Measurements from ENCODE around the gene MALRD1. TPM values are rescaled to one million over a fixed set of nuclear protein-coding genes. Genes with fewer than 3 reads are reported as not detected.

Gene MALRD1
- polyA plus RNA-seq, 1 donor: 2.2 TPM

DNA sequence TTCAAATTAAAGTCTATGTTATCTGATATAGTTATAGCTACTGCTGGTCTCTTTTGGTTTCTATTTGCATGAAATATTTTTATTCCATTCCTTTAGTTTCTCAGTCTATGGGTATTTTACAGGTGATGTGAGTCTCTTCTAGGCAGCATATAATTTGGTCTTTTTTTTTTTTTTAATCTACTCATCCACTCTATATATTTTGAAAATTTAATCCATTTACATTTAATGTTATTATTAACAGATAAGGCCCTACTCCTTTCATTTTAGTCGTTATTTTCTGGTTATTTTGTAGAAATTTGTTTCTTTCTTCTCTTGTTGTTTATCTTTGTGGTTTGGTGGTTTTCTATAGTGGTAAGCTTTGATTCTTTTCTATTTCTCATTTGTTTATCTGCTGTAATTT lies 58.8 kb downstream of the MALRD1 start:
- DNase-seq: no peak

DNA sequence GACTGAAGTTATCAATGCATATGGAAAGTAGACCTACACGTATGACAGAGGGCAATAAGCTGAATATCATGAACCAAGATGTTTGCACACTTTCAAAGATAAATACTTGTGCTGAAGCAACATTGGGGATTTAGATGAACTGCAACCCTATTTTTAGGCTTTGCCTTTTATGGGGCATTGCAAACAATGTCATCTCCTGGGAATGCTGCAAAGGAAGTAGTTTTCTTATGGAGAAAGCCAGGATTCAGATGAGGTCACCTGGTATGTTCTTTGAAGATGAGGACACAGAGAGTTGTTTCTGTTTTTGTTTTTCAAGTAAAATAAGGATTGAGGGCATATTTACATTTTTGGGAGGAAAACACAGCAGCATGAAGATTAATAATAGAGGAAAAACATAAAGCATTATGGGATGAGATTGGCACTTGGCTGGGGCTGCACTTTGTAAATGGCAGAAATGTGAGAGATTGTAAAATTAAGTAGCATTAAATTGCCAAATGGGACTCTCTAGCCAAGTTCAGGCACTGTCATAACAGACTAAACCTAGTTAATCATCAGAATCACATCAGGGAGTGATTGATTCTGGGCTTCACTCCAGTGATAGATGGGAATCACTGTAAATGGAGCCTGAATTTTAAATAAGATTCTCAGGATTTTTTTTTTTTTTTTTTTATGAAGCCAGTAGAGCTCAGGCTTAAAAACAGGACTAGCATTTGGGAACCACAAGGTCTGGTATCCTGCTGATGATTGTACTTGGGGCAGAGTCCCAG lies 63.1 kb downstream of the MALRD1 start:
- DNase-seq: no peak

DNA sequence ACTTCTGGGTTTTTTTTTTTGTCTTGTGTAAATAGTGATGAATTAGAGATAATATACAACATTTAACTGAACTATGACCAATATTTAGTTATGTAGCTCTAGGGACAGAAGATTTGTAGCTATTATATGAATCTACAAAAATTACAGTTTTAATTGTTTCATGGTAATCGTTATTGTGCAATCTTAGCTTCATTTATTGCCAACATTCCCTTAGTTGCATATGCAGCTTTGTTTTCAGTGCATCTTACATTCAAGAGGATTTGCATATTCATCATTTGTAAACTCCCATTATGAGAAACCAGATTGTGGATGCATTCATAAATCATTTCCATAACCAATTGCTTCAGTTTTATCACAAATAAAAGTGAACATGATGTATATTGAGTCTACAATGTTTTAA lies 68.8 kb downstream of the MALRD1 start:
- DNase-seq: no peak

DNA sequence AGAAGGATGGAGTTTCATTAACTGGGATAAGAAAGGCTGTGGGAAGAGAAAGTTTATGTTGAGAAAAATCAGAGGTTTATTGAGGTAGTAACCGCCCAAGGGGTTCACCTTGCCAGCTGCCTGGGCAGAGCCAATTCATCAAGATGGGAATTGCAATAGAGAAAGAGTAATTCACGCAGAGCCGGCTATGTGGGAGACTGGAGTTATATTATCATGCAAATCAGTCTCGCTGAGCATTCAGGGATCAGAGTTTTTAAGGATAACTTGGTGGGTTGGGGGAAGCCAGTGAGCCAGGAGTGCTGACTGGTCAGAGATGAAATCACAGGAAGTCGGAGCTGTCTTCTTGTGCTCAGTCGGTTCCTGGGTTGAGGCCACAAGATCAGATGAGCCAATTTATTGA lies 70.6 kb downstream of the MALRD1 start:
- no peak for DNase-seq

DNA sequence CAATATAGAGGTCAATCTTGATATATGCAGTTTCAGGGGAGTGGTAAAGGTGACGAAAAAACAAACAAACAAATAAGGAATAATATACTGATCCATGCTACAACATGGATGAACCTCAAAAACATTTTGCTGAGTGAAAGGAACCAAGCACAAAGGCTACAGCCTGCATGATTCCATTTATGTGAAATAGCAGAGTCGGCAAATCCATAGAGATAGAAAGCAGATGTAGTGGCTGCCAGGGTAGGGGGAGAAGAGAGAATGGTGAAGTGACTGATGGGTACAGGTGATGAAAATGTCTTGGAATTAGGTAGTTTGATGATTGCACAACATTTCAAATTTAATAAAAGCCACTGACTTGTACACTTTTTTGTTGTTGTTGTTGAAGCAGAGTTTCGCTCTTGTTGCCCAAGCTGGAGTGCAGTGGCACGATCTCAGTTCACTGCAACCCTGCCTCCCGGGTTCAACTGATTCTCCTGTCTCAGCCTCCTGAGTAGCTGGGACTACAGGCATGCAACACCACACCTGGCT lies 71.8 kb downstream of the MALRD1 start:
- DNase-seq: no peak

DNA sequence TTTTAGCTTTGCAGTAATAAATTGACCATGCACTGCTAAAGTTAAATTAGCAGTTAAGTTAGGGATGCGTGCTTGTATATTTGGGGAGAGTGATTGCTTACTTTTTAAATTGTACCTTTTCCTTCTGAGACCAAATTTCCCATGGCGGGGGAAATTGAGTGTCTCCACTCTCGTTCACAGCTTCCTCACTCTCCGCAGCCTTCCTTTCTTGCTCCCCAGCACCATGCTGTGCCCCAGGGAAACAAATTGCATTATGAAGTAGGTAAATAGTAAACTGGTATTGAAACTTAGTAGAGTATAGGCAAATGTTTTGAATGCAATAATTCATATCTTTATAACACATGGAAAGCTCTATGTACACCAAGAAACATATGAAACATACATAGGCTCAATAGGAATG lies 85.4 kb downstream of the MALRD1 start:
- DNase-seq: no peak

DNA sequence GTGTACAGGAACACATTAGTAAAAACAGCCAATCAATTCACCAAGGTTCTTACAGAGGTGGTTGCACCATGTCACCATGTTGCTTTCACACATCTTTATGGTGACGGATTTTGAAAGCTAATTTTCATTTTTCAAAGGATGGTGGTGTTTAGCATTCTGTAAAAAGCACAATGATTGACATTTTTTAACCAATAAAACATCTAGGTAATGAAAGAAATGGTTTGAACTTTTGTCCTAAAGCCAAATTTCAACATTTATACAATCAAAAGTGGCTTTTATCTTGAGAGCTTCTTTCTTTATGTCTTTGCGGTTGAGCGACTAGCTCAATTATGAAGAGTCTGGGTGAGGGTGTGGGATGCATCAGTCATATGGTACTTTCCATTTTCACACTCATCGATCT lies 94.4 kb downstream of the MALRD1 start:
- DNase-seq: no peak

DNA sequence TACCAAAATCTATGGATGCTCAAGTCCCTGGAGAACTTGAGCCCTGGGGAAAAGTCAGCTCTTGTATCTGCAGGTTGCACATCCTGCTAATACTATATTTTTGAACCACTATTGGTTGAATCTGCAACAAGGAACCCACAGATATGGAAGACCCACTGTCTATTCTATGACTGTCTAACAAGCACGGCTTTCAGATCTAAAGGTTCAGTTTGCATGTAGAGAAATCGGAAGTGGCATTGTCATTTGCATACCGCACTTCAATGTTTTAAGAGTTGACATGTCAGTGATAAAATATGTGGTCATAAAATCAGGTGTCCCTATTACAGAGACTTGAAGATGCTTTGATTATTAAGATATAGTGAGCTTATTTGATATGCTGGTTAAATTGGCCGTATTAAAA lies 95.6 kb downstream of the MALRD1 start:
- no peak for DNase-seq

DNA sequence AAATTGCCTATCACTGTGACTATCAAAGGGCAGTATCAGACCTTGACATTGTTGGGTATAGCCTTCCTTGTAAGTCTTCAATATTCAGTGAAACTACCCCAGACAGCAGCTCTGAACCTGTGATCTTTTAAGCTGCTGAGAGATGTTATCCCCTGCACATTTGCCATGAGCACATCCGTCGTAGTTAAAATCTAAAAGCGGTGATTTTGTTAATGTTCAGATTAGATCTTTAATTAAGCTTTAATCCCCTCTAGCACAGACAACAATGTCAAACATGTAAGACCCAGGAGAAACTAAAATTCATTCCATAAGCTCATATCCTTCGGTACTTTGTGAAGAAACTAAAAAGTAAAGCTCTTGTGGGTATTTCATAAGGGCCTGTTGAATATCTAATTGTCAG lies 105.8 kb downstream of the MALRD1 start:
- DNase-seq: no peak

DNA sequence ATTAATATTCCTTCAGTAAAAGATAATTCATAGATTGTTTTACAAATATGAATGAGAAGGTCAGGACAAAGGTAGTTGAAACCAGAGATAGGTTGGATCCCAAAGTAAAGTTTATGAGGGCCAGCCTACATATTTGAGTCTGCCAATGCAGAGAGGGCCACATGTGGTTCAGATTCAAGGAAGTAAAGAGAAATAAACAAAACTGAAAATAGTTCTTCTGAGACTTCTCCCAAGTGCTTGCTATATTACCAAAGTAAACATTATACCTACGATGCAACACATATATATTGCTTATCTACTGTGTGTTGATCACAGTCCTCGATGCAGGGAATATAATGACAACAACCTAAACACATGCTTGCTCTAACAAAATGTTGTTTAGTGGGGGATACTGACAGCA lies 109.8 kb downstream of the MALRD1 start:
- DNase-seq: no peak

DNA sequence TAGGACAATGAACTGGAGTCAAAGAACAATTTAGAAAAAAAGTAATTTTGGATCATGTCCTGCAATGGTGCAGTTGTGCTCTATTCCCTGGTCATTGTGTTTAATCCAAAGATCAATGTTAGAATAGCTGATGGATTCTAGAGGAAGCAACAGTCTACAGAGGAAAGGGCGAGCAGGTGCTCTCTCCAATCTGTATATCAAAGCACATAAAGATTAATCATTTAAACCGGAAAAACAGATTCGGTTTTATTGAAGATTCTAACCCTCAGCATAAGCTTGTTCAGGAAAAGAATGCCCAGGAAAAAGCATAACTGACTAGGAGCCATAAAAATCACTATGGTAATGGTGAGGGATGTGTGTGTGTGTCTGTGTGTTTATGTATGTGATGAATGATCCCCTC lies 110.3 kb downstream of the MALRD1 start:
- DNase-seq: no peak

DNA sequence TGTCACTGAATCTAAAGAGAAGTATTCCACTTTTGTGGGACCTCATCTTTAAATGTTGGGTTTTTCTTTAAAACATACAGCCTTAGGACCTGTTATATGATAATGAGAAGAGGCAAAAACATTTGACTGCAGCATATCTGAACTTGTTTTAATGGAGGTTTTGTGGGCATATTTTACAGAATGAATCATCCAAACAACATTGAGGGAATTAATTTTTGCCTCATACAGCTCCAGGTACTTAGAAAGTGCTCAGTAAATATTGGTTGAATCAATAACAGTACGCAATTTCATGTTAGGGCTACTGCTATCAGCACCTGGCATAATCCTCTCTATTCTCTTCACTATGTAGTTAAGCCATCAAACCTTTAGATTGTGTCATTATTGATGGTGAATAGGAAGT lies 115.9 kb downstream of the MALRD1 start:
- DNase-seq: no peak

DNA sequence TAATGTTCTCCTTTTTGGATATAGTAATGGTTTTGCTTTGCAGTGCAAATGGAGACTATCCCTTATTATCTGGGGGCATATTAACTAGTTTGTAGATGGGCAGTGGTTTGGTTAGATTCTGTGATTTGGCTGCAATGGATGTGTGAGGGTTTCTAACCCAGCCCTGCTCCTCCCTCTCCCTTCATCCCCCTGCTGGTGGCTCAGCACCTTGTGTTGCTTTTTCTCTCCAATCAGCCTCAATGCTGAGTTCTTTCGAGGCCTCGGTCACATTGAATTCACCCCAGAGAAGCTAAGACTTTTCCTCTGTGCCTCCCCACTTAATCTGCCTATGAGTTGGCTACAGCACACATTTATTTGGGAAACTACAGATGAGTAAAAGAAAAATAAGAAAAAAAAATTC lies 120.0 kb downstream of the MALRD1 start:
- DNase-seq: no peak

DNA sequence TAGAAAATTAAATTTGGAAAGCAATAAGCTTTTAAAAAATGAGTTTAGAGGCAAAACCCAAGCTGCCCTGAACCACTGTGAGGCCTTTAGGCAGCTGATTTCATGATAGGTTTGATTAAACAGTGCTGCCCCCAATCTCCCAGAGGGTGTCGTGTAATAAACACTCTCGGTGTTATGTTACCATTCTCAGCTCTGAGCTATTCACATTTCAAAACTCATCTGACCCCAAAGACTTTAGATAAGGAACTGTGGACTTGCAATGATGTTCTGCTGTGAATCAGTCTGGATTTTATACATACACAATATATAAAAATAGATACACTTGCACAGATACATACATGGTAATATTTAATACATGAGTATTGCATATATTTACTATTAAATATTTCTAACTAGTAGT lies 120.4 kb downstream of the MALRD1 start:
- no peak for DNase-seq

DNA sequence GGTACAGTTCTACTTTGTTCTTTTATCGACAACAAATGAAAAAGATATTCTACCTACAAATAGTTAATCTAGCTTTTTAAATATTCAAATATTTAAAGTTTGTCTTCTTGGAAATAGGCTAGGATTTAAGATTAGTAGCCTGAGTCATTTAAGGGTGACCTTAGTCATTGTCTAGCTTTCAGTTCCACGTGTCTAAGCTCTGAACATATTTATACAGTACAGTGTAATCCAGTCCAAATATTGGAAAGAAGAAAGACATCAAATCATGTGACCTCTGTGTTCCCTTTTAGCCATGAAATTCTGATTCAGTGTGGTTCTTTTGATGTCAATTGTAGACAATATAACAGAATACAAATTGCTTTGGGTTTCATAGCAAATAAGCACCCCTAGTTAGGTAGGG lies 121.1 kb downstream of the MALRD1 start:
- no peak for DNase-seq

DNA sequence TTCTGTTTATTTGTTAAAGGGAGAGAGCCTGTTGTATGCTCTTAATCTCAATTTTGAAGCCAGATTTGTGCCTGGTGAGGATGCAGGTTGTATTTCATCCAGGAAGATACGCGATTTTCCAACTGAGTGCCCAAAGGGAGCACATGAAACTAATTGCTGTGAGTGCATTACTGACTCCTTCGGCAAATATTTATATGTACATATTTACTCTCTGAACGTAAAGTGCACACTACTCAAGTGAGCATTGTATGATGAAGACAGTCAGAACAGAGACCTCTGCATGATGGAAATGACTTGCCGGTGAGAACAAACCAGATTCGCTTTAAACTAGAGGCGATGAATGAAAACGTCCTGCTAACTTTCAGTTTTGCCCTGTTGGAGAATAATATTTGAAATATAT lies 130.1 kb downstream of the MALRD1 start:
- DNase-seq: no peak

DNA sequence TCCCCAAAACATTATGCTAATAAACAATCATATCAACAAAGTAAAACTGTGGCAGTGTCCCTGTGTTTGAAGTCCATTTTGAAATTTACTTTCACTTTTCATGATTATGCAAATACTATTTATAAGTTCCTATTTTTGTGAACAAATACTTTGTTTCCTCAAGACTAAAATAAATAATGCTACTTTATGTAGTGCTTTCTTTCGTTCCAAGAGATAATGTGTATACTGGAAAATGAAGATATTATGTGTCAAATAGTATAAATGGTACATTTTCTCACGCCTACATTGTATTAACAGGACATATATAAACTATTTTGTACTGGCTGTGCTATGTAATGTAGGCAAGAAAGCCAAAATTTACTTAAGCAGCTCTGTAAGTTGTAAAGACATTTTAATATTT lies 136.3 kb downstream of the MALRD1 start:
- DNase-seq: no peak

DNA sequence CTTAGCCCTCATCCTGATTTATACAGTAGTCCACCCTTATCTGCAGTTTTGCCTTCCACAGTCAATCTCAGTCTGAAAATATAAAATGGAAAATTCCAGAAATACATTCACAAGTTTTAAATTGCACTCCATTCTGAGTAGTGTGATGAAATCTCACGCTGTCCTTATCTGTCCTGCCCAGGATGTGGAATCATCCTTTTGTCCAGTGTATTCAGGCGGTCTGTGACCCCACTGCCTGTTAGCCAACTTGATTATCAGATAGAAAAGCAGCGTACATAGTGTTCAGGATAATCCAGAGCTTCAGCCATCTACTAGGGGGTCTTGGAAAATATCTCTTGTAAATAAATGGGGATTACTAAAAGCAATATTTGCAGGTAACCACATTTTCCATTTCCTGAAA lies 146.3 kb downstream of the MALRD1 start:
- no peak for DNase-seq

DNA sequence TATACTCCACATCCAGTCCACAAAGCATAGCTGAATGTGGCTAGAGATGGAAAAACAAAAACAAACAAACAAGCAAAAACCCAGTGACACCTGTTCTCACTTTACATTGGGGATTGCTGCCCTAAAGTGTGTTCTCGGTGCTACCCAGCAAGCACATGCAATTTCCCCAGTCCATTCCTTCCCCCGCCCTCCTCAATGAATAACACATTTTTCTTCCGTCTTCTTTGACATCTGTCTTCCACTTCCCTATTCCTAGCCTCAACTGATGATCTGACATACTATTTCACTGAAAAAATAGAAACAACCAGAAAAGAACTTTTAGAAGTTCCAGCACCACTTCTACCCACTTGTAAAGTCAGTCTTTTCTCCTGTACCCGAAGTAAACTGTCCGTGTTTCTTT lies 147.1 kb downstream of the MALRD1 start:
- DNase-seq: no peak

DNA sequence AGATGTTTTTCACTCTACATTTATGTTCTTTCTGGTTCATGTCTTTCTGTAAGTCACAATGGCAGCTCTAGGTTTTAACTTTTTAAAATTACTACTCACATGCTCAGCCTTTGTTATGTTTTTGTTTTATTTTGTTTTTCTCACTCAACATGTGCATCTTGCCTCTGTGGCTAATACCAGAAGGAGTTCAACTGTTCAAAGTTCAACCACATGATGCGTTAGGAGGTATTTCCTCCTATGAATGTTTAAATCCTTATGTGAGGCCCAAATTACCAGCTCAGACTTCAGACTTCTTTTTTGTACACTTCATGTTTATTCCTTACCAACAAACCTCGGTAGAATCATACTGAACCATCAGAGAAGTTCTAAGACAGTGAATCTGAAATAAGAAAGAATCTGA lies 151.6 kb downstream of the MALRD1 start:
- DNase-seq: no peak

DNA sequence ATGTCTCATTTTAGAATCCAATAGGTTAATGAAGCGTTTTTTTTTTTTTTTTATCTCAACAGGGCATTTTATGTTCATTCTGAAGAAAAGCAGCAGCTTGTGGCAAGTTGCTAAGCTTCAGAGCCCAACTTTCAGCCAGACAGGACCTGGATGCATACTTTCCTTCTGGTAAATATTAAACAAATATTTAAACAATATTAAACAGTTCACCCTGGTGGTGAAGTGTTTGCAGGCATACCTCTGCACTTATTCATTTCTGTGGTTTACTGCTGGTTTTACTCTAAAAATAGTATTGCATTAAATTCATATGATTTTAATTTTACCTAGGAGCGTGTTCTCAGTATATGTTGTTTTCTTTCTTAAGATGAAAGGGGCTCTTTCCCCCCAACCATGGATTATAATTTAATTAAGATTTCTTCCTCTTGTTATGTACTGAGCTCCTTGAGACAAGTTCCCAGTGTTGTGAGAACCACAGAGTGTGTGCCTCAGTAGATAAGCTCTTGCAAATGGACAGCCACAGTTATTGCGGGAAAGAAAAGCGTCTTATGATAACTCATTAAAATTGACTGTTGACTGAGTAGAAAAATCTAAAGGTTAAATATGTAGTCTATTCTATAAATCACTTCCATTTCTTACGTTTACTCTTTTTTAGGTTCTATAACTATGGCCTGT lies 155.8 kb downstream of the MALRD1 start:
- no peak for DNase-seq

DNA sequence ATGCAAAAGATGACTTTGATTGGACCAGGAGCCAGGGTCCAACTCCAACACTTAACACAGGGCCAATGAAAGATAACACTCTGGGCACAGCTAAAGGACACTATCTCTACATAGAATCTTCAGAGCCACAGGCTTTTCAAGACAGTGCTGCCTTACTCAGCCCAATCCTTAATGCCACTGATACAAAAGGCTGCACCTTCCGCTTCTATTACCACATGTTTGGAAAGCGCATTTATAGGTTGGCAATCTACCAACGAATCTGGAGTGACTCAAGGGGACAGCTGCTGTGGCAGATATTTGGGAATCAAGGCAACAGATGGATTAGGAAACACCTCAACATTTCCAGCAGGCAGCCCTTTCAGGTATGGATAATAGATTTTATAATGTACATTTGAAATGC lies 160.7 kb downstream of the MALRD1 start:
- DNase-seq: no peak

DNA sequence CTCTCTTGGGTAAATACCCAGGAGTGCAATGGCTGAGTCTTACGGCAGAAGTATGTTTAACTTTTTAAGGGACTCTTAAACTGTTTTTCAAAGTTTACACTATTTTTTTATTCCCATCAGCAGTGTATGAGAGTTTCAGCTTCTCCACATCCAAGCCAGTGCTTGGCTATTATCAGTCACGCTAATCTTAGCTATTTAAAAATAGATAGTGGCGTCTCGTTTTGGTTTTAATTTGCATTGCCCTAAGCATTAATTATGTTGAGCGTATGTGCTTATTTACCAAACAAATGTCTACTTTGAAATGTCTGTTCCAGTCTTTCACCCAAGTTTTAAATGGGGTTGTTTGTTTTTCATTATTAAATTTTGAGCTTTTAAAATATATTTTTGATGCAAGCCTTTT lies 164.0 kb downstream of the MALRD1 start:
- no peak for DNase-seq

DNA sequence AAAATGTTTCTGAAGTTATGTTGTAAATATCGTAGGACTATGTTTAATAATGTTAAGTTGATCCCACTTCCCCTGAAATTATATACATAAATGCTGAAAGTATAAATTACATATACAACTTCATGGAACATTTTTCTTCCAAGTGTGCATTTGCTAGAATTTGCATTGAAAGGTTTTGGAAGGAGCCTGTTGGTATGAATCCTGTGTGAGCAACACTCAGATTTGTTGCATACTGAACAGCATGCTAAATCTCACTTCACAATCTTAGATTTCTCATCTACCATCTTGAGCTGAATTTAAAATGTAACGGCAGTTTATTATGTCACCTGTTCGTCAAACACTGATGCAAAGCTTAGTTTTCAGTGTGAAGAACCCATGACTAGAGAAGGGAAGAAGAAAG lies 172.6 kb downstream of the MALRD1 start:
- DNase-seq: no peak
